ENCODE data around the gene NLGN4X.

Gene NLGN4X

GRCh38 chrX:6187256-6187655 is 41.4 kb downstream of the NLGN4X start:
- no peak overlapping the region for H3K4me3 ChIP-seq (replicated peaks; ENCODE audit: insufficient read depth, low read length)
- no peaks in the 10 kb centered on the region for H3K27me3 ChIP-seq (ENCODE audit: insufficient read depth, poor library complexity, severe bottlenecking)
- TF ChIP-seq POLR2AphosphoS5 (IDR thresholded peaks at IDR 0.05; ENCODE audit: low read depth) (no peak), SPI1 (IDR thresholded peaks at IDR 0.05; ENCODE audit: borderline replicate concordance, low read depth) (no peak), GABPA (IDR thresholded peaks at IDR 0.05; ENCODE audit: low read depth) (no peak)
- TF ChIP-seq, protein P1, sequence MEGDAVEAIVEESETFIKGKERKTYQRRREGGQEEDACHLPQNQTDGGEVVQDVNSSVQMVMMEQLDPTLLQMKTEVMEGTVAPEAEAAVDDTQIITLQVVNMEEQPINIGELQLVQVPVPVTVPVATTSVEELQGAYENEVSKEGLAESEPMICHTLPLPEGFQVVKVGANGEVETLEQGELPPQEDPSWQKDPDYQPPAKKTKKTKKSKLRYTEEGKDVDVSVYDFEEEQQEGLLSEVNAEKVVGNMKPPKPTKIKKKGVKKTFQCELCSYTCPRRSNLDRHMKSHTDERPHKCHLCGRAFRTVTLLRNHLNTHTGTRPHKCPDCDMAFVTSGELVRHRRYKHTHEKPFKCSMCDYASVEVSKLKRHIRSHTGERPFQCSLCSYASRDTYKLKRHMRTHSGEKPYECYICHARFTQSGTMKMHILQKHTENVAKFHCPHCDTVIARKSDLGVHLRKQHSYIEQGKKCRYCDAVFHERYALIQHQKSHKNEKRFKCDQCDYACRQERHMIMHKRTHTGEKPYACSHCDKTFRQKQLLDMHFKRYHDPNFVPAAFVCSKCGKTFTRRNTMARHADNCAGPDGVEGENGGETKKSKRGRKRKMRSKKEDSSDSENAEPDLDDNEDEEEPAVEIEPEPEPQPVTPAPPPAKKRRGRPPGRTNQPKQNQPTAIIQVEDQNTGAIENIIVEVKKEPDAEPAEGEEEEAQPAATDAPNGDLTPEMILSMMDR (IDR thresholded peaks at IDR 0.05; ENCODE audit: insufficient read depth, low read length), result no peak
- TF ChIP-seq, protein P2, sequence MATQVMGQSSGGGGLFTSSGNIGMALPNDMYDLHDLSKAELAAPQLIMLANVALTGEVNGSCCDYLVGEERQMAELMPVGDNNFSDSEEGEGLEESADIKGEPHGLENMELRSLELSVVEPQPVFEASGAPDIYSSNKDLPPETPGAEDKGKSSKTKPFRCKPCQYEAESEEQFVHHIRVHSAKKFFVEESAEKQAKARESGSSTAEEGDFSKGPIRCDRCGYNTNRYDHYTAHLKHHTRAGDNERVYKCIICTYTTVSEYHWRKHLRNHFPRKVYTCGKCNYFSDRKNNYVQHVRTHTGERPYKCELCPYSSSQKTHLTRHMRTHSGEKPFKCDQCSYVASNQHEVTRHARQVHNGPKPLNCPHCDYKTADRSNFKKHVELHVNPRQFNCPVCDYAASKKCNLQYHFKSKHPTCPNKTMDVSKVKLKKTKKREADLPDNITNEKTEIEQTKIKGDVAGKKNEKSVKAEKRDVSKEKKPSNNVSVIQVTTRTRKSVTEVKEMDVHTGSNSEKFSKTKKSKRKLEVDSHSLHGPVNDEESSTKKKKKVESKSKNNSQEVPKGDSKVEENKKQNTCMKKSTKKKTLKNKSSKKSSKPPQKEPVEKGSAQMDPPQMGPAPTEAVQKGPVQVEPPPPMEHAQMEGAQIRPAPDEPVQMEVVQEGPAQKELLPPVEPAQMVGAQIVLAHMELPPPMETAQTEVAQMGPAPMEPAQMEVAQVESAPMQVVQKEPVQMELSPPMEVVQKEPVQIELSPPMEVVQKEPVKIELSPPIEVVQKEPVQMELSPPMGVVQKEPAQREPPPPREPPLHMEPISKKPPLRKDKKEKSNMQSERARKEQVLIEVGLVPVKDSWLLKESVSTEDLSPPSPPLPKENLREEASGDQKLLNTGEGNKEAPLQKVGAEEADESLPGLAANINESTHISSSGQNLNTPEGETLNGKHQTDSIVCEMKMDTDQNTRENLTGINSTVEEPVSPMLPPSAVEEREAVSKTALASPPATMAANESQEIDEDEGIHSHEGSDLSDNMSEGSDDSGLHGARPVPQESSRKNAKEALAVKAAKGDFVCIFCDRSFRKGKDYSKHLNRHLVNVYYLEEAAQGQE (IDR thresholded peaks at IDR 0.05; ENCODE audit: insufficient replicate concordance, low read depth), result no peak
- H3K27ac ChIP-seq (replicated peaks), result no peak overlapping the region
- DNase-seq (ENCODE audit: low read depth in 1 of 2, low spot score in 1 of 2), result no peak

DNA sequence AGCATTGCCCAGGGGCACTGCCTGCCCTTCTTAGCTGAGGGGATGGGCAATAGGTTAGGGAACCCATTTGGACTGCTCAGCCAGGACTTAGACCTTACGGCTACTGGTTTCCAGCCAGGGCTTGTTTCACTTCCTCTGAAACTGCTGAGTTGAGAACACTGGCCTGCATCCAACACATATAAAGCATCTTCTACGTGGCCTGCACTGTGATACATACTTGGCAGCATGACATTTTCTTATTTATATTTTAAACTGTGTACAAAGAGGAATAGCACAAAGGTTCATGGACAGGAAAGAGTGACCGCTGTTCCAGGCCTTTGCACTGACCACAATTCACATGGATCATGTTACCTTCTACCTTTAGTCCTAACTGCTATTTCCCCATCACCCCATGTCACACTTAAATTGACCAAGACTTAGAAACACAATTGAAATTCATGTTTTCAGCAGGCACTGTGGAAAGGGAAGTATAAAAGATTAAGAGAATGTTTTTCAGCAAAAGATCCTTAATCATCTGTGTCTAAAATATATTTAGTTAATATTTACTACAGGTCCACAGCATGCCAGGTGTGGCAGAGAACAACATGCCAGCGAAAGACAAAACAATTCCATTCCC is 43.7 kb downstream of the NLGN4X start:
- Histone ChIP-seq H3K27me3 (ENCODE audit: insufficient read depth, poor library complexity, severe bottlenecking) (no peaks in the 10 kb centered on the region), H3K4me3 (replicated peaks; ENCODE audit: insufficient read depth, low read length) (no peak overlapping the region), H3K27ac (replicated peaks) (no peak overlapping the region)
- no peak for DNase-seq (ENCODE audit: low read depth in 1 of 2, low spot score in 1 of 2)
- no peak for TF ChIP-seq SPI1 (IDR thresholded peaks at IDR 0.05; ENCODE audit: borderline replicate concordance, low read depth)

- TF ChIP-seq SPI1 (IDR thresholded peaks at IDR 0.05; ENCODE audit: borderline replicate concordance, low read depth) (no peak), POLR2AphosphoS5 (IDR thresholded peaks at IDR 0.05; ENCODE audit: low read depth) (no peak), GABPA (IDR thresholded peaks at IDR 0.05; ENCODE audit: low read depth) (no peak)
- TF ChIP-seq, protein P2 (IDR thresholded peaks at IDR 0.05; ENCODE audit: insufficient replicate concordance, low read depth), result no peak
- TF ChIP-seq, protein P1 (IDR thresholded peaks at IDR 0.05; ENCODE audit: insufficient read depth, low read length), result no peak
- Histone ChIP-seq H3K27me3 (ENCODE audit: insufficient read depth, poor library complexity, severe bottlenecking) (no peaks in the 10 kb centered on the region), H3K4me3 (replicated peaks; ENCODE audit: insufficient read depth, low read length) (no peak overlapping the region)
These were observed 52.8 kb downstream of the NLGN4X start for GRCh38 chrX:6175914-6176313.

DNA sequence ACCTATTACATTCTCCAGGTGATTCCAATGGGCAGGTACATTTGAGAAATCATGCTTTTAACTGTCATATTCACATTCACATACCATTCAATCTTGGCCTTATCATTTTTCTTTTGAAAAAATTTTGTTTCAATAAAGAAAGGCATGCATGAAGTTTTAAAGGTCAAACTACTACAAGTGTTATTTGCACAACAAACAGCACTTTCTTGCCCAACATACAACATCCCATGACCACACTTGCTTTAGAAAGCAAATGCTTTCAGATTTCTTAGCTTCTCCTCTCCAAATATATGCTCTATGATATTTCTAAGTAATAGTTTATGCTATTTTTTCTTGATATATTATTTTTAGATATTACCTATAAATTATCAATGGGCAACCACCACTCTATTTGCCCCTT is 58.2 kb downstream of the NLGN4X start:
- Histone ChIP-seq H3K27me3 (ENCODE audit: insufficient read depth, poor library complexity, severe bottlenecking) (no peaks in the 10 kb centered on the region), H3K27ac (replicated peaks) (no peak overlapping the region), H3K4me3 (replicated peaks; ENCODE audit: insufficient read depth, low read length) (no peak overlapping the region)
- DNase-seq (ENCODE audit: low read depth in 1 of 2, low spot score in 1 of 2), result no peak
- TF ChIP-seq SPI1 (IDR thresholded peaks at IDR 0.05; ENCODE audit: borderline replicate concordance, low read depth) (no peak), POLR2AphosphoS5 (IDR thresholded peaks at IDR 0.05; ENCODE audit: low read depth) (no peak)
- TF ChIP-seq, protein P1 (IDR thresholded peaks at IDR 0.05; ENCODE audit: insufficient read depth, low read length), result no peak
- TF ChIP-seq, protein P2 (IDR thresholded peaks at IDR 0.05; ENCODE audit: insufficient replicate concordance, low read depth), result no peak

More at GRCh38 chrX:6175914-6176313, 52.8 kb downstream of the NLGN4X start:
- no peak overlapping the region for H3K27ac ChIP-seq (replicated peaks)
- no peak for DNase-seq (ENCODE audit: low read depth in 1 of 2, low spot score in 1 of 2)
